ENCODE data around the gene PPDPF.

PPDPF gene

DNA sequence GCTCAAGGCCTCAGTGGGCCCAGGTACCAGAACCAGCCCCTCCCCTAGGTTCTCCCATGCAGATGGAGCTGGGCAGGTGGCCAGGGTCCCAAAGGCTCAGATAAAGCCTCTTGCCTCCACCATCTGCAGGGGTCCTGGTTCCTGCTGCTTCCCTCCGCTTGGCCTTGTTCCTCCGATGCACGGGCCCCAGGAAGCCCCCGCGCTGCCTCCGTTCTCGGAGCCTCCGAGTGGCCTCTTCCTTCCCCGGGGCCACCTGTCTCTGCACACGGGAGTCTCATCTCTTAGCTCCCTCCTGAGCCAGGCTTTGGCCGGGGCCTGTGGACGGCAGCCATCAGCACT is 18.5 kb downstream of the PPDPF start:
- no peak for DNase-seq

DNA sequence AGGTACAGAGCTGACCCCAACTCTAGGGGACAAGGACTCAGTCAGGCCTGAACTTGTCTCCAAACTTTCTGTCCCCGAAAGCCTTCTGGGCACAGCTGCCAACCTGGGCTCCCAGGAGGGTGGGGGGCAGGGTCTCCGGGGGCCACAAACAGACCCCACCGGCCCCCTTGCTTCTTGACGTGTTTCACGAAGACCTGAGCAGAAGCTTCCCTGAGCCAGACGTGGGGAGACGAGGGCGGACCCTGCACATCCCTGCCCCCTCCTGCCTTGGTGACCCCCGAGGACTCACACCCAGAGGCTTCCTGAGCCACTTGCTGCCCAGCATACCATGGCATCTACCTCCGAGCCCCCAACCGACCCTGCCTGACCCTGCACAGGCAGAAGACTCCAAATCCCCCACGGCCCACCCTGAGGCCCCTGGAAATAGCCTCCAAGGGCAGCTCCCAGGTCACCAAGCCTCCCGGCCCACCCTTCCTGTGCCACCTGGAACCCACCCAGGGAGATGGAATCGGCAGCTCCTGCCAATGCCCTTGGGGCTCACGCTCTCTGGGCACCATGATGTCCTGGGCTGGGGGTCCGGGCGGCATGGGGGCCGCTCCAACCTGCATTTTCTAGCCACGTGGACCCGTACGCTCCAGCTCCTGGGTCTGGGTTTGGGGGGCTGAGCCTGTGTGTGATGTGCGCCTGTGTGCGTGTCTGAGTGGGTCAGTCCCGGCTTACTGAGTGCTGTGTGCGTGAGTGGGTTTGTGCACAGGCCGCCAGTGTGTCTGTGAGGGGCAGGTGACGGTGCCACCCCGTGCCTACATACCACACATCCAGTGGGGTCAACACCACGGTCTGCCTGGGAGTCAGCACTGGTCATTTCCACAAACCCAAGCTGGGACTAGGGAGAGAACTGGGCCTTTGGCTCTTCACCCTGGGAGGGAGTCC is 19.1 kb downstream of the PPDPF start:
- DNase-seq, result no peak

DNA sequence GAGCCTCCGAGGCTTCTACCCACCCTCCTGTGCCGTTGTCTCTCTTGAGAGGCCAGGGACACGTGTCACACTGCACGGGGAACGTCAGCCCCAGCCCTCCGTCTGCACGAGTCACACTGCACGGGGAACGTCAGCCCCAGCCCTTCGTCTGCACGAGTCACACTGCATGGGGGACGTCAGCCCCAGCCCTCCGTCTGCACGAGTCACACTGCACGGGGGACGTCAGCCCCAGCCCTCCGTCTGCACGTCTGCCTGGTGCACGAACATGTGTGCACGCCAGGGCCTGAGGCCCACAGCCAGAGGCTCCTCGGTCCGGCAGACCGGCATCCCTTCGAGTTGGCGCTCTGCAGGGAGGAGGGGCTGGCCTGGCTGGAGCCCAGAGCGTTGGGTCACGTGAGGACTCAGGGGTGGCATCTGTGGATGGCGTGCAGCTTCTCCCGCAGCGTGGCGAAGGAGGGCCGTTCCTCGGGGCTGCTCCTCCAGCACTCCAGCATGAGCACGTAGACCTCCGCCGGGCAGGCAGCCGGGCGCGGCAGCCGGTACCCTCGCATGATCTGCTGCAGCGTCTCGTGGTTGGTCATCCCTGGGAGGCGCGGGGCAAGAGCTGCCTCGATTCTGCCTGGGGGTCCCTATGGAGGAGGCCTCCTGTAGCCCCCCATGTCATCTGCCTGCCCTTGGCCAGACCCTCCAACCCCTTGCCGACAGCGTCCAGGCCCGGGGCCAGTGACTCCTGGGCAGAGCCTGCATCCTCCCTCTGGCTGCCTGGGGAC is 20.0 kb downstream of the PPDPF start:
- no peak for DNase-seq

DNA sequence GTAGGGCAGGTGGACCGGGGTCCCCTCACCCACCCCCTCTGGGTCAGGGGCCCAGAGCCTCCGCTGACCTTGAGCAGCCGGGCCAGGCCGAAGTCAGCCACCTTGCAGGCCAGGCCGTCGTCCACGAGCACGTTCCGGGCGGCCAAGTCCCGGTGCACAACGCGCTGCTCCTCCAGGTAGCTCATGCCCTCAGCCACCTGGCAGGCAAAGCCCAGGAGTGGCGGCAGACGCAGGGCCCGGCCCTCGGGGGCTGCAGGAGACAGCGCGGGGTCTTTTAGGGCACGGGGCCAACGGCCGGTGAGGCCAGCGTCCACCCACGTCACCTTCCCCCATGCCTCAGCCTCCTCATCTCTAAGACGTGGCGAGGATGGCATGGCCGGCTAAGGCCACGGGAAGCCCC is 20.8 kb downstream of the PPDPF start:
- DNase-seq, result no peak

DNA sequence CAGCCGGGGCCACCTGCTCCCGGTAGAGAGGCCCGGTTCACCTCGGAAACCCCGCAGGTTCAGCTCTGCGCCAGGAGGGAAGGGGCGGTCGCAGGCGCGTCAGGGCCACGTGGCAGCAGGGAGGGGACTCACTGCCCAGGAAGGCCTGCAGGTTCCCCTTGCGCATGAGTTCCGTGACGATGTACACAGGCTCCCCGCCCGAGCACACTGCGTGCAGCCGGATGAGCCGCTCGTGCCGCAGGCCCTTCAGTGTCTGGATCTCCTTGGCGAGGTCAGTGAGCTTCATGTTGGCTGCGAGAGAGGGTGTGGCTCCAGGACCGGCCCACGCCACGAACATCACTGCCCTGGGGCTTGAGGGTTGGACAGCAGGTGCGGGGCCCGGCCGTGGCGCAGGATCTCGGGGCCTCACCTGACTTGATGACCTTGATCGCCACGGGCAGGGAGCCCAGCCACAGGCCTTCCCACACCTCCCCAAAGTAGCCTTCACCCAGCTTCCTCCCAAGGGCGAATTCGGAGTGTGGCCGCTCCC is 21.5 kb downstream of the PPDPF start:
- DNase-seq, result no peak

DNA sequence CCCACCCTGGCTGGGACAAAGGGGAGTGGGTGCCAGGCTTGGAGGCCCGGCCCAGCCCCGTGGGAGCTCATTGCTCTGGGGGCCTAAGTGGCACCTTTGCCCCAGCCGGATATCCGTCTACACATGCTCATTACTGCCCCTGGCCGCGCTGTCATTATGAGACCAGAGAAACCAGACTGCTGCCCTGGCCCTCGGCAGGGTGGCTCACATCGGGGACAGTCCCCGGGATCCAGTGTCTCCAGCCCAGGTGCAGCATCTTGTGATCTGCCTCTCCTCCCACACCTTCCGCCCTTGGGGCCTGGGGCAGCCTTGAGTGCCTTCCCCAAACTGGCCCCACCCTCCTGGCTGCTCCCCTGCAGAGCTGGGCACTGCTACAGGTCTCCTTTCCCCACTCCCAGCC is 22.1 kb downstream of the PPDPF start:
- no peak for DNase-seq

DNA sequence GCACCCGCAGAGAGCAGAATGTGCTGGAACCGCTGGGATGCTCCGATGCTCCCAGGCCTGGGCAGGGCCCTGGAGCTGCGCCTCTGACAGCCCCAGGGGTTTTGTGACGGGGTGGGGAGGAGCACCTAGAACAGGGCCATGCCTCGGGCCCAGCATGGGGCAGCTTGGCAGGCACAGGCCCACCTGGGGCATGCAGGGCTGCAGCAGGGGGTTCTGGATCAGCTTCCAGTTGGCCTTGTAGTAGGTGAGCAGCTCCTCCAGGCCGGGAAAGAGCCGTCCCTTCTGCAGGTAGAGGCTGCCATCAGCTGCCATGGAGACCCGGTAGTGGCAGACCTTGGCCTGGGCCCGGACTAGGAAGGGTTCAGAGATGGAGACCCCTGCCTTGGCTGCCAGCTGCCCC is 22.6 kb downstream of the PPDPF start:
- DNase-seq, result no peak

DNA sequence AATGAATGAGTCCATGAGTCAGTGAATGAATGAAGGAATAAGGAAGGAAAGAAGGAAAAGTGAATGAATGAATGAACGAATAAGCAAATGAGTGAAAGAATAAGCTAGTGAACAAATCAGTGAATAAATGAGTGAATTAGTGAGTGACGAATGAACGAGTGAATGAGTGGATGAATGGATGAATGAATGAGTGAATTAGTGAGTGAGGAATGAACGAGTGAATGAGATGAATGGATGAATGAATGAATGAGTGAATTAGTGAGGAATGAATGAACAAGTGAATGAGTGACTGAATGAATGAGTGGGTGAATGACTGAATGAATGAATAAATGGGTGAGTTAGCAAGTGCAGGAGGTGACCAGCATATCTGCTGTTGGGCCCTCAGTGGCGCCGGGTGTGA is 23.2 kb downstream of the PPDPF start:
- DNase-seq, result no peak

DNA sequence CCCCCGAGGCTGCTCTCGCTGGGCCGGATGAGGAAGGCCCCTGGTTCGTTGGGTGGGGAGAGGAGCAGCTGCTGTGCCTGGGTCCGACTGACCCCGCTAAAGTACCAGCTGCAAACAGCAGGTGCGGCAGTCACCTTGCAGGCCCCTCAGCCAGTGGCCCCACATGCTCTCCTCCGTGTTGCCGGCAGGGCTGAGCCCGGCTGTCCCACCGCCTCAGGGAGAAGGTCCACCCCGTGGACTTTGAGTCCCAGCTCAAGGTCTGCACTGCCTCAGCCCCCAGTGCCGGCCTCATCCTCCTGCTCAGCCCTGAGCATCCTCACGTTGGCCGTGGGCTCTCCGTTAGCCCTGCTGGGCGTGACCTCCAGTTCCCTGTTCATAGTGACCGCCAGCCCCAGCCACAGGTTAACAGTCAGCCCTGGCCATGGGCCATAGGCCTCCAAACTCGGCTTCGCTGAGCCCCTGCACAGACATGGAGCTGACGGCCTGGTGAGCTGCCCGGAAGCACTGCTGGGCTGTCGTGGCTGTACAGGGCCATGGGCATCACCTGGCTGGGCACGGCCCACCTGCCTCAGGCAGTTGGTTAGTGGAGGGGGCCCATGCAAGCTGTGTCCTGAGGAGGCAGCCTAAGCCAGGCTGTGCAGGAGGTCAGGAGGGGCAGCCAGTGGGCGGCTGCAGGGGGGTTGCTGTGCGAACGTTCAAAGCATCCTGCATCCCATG is 23.8 kb downstream of the PPDPF start:
- no peak for DNase-seq

DNA sequence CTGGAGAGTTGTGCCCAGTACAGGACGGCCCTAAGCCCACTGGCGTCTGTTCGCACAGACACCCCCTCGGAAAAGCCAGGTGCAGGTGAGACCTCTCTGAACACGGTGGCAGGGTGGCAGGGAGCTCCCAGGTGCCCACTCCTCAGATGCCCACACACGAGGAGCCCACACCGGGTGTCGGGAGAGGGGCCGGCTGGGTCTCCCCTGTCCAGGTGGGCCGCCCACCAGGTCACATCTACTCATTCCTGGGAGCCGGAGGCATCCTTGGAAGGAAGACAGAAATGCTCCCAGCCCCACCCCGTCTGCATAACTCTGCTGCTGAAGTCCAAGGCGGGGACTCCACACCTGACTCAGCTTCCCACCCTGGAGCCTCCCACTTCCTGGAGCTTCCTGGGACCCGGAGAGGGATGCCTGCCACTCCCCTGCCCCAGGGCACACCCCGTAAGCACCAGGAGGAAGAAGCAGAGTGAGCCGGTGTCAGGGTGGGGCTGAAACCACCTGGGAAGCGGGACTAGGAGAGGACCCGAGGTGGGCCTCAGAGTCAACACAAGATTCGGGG is 24.5 kb downstream of the PPDPF start:
- DNase-seq, result no peak

DNA sequence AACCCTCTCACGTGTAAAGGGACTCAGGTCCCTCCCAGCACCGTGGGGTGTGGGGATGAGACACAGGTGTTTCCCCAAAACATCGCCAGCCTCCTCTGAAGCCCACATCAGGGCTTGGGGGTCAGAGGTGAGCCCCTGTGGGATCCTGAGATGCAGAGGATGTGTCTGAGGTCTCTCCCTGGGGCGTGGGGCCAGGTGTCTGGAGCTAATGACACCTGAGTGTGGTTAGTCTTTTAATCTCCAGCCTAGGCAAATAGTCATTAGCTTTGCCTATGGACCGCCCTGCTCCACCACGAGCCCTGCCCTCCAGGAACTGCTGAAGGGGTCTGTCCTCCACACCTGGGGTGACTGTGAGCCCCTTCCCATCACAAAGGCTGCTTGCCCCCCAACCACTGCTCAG is 25.2 kb downstream of the PPDPF start:
- no peak for DNase-seq

DNA sequence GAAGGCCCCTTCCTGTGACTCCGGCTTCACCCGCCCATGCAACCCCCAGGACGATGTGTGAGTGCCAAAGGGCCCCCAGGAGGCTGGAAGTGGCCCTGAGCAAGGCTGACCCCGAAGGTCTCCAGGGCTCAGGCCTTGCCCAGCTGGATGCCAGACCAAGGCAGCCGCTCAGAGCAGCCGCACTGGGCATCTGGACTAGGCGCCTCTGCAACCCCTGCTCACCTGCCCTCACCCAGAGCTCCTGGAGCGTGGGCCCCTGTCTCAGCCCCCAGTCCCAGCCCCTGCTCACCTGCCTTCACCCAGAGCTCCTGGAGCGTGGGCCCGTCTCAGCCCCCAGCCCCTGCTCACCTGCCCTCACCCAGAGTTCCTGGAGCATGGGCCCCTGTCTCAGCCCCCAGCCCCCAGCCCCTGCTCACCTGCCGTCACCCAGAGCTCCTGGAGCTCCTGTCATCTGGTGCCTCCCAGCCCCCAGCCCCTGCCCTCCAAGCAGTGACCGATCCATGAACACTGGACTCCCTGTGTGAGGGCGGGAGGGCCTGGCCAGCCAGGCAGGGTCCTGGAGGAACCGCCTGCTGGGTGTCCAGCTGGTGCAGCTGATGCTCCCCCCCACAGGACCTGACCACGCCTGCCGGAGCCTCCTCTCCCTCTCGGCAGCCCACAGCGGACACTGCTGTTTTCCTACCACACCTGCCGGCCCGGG is 25.8 kb downstream of the PPDPF start:
- no peak for DNase-seq

DNA sequence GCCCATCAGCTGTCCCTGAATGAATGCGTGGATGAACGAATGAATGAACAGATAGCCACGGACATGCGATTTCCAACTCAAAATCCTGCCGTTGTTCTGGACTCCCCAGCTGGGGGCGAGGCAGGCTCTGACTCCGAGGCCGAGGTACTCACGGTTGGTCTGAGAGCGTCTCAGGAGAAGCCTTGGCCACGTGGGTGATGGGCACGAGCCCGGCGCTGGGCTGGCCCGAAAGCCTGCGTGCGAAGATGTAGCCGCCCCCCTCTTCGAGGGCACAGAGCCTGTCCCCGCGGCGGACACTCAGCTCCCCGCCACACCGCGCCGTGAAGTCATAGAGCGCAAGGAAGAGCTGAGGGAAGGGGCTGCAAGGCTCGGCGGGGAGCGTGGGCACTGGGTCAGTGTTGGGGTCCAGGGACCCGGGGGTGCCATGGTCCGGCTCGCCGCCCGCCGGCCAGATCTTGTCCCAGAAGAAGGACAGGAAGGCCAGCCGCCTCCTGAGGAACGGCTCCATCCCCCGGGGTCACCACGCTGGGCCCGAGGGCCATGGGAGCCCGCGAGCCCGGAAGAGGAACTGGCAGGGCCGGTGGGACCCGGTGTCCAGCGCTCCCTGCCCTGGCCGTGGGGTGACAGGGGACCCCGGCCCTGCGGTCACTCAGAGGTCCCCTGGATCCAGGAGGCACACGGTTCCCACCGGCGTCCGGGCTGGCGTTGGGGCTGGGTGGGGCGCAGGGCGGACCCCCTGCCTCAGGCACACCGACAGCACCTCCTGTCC is 26.6 kb downstream of the PPDPF start:
- DNase-seq, result no peak

DNA sequence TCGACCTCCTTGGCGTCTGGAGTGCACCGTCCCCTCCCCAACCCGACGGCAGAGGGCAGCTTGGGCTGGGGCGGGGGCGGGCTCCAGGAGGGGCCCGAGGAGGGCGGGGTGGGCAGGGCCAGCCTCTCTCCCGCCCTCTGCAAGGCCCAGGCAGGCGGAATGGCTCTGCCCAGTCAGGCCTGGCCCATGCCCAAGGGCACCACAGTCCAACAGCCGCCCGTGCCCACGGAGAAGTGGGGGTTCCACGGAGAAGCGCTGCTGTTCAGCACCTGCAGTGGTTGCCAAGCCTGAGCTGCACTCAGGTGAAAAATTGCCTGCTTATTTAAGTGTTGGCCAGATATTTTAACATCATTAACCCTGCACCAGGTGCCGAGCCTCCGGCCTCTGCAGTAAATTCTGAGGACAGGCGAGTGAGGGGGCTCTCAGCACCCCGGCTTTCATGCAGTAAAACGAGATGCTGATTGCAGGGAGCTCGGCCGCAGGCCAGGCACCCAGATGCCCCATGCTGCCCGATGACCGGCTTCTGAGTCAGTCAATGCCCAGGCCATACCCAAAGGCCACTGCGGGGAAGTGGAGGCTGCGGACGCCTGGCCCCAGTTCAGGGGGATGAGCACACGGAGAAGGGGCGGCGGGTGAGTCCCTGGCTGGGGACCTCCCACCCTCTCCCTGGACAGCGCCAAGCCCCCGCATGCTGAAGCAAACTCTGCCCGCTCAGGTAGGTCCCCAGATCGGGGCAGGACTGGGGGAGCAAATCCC is 27.3 kb downstream of the PPDPF start, which contains the start of gene SRMS:
Gene SRMS, minus strand, starts transcription at position 25 of the 756 bp plus-strand sequence. CDS start 286 bp downstream, outside the sequence.
- no peak for DNase-seq

DNA sequence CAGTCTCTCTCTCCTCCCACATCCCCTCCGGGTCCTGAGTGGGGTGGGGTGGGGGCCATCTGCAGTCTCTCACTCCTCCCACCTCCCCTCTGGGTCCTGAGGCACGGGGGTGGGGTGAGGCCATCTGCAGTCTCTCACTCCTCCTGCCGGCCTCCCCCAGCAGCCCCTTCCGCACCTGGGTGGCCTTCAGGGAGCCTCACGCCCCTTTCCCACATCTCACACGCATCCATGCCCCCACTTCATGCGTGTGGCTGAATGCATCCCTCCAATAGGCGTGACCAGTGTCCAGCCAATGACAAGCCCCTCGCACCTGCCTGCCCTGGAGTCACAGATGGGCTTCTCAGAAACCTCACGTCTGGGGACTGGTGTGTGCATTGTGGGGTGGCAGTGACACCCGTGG is 28.0 kb downstream of the PPDPF start:
- DNase-seq, result no peak

DNA sequence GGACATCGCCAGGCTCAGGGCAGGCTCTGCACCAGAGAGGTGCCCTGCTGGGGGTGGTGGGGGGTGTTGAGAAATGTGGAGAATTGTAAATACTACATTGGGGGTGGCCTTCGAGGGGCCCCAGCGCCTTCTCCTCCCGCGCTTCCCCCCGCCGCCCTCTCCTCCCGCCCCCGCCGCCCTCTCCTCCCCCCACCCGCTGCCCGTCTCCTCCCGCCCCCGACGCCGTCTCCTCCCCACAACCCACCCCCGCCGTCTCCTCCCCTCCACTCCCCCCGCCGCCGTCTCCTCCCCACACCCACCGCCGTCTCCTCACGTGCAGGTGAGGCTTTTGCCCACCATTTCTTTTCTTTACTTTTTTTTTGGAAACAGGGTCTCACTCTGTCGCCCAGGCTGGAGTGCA is 28.5 kb downstream of the PPDPF start:
- no peak for DNase-seq

DNA sequence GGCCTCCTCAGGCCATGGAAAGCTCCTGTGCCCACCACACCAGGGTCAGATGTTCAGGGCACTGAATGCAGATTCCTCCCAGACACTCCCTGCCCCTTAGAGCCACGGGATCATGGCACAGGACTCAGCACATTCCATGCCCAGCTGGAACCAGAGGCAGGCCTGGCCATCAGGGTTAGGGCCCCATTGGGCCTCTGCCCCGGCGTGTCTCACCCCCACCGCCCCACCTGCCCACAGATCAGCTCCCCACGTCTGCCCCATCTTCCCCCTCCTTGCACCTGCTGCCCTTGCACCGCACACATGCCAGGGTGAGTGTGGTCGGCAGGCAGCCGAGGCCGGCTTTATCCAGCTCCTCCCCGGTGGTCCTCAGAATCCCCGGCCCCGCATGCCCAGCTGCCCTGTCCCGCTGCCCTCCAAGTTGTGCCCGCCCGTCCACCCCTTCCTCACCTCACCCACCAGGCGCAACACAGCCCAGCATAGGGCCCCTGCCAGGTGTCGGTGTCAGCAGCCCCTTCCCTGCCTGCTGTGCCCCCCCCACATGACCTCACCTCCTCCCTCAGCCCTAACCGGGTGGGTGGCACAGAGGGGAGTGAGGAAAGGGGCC is 29.2 kb downstream of the PPDPF start:
- no peak for DNase-seq

DNA sequence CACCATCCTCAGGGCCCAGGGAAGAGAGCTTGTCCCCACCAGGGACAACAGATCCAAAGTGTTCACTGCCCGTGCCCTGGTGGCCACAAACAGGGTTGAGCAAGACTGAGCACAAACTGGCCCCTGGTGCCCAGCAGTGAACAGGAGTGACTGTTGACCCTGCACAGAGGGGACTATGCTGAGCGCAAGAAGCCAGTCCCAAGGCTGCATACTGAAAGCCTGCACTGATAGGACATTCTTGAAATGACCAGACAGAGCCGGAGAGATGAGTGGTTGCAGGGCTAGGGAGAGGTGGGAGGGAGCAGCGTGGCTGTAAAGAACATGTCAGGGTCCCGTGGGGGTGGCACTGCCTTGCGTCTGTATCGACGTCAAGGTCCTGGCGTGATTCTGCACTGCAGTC is 30.5 kb downstream of the PPDPF start:
- DNase-seq, result no peak

DNA sequence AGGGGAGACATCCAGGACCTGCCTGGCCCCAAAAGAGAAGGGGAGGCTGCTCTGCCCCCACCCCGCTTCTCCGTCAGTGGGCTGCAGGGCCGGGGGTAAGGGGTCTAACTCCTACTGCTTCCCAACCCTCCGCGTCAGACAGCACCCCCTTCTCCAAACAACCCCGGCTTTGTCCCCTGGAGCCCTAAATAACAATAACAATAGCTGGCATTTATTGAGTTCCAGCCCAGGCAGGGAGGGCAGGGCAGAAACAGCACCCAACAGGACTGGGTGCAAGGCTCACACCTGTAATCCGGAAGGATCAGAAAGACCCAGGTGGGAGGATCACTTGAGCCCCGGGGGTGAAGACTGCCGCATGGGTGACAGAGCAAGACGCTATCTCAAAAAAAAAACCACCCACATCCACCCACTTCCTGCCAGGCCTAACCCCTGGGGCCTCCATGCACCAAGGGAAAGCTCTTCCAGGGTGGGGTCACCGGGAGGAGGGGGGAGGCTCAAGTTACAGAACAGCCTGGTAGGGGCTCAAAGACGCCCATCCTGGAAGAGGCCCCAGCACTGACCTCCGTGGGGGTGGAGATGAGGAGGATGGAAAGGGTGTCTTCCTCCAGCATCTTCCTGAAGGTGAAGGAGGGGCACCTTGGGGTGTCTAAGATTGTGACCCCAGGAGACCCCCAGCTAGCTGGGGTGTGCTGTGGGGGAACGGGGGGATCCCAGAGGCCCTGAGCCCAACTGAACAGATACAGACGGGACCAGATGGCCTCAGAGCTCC is 32.1 kb downstream of the PPDPF start:
- peak; percentile 75 for DNase-seq
